ENCODE measurements around the gene CSF2.

- TF ChIP-seq CTCF (conservative IDR thresholded peaks at IDR 0.05), result no peak
- no peak for TF ChIP-seq EZH2 (IDR thresholded peaks at IDR 0.05; ENCODE audit: low read depth)
Measured at GRCh38 chr5:132076202-132076830, 2.7 kb downstream of the CSF2 start.

Measured in PC-9 (cell line).